Psoas muscle (tissue), 8 donors: ENCODE results near the gene CACNA2D4. TPM values are rescaled to one million over a fixed set of nuclear protein-coding genes. Genes with fewer than 3 reads are reported as not detected.

Source experiments
- ATAC-seq, 4 donors: fragments of 200-7000 bp; cut with Tn5 transposase; one replicate each; pipeline ENCODE4 v1.9.1; 2020; ENCODE audit warnings: moderate library complexity in 3 of 4, mild to moderate bottlenecking in 2 of 4
- DNase-seq, 2 donors: peaks; one replicate each; pipeline ENCODE4 v3.0.0-alpha.2; 2020
- H3K27ac ChIP-seq: fragments of 200-600 bp; one replicate; pipeline ENCODE4 v1.8.0; 2022
- H3K27me3 ChIP-seq, 3 donors: fragments of 200-600 bp in 1 of 3; one replicate each; pipeline versions ENCODE4 v1.6.1 to v1.8.0; 2013 to 2022; ENCODE audit warnings: low read length in 2 of 3, mild to moderate bottlenecking in 2 of 3, moderate library complexity in 1 of 3; ENCODE audit not compliant: insufficient read depth in 3 of 3
- H3K36me3 ChIP-seq, 2 donors: fragments of 200-600 bp in 1 of 2; one replicate each; pipeline versions ENCODE4 v1.6.1 to v1.8.0; 2013 to 2022; ENCODE audit warnings: low read depth in 1 of 2, mild to moderate bottlenecking in 1 of 2, moderate library complexity in 1 of 2; ENCODE audit not compliant: insufficient read depth in 1 of 2
- H3K4me1 ChIP-seq: fragments of 200-600 bp; one replicate; pipeline ENCODE4 v1.8.0; 2022
- H3K4me3 ChIP-seq: fragments of 200-600 bp; one replicate; pipeline ENCODE4 v1.8.0; 2022; ENCODE audit warnings: mild to moderate bottlenecking
- H3K9me3 ChIP-seq: fragments of 200-600 bp; one replicate; pipeline ENCODE4 v1.8.0; 2022
- WGBS, 3 donors: extraction: QIAGEN DNeasy Blood & Tissue Kit; methylation state at CpG; one replicate each; pipeline versions ENCODE4 v1.1.6 to v1.1.7; 2013; 5-methylcytosine and 5-hydroxymethylcytosine counted together
- intact Hi-C, 2 donors: fragments of 100-400 bp; cut with DNase I; formaldehyde crosslinking; loops; one replicate each; pipeline versions ENCODE4 v1.11.0 to v1.14.2; 2022
- polyA plus RNA-seq, 3 donors: library from polyadenylated mRNA; stranded (reverse); fragments of 200-250 nt; gene quantifications; one replicate each; pipeline ENCODE4 v1.2.3, GENCODE V29; 2013
- total RNA-seq, 4 donors: library from RNA; stranded (reverse); fragmentation: NEBNext Ultra II Directional in 2 of 4; extraction: Animal tissue kit (Norgen Biotek cat#: 25700) in 2 of 4; gene quantifications; one replicate each; pipeline versions ENCODE4 v1.2.1 to v1.2.4, GENCODE V29; 2021 to 2023
- TF ChIP-seq, protein P1 (sequence below): fragments of 200-600 bp; IDR thresholded peaks from one replicate; pipeline ENCODE4 v1.8.0; 2022; ENCODE audit warnings: antibody characterized with exemption
- donor health status: healthy with polysubstance abuse.
- donor health status: DM: no; HTN: no; CAD: no; lungs with moderate emphysema.
- donor health status: Bipolar disorder and iron deficiency.
- donor health status: healthy.
- donor health status: DM: yes; HTN: yes; CAD: no.
- donor health status: DM: no; HTN: no; CAD: no.
- donor health status: DM: no; HTN: no; CAD: no.
- donor health status: DM: yes; HTN: yes; CAD: no.

The CACNA2D4 gene
- total and polyA plus RNA-seq, 7 donors = 0.74 to 1.8 (median 0.93) TPM

DNA sequence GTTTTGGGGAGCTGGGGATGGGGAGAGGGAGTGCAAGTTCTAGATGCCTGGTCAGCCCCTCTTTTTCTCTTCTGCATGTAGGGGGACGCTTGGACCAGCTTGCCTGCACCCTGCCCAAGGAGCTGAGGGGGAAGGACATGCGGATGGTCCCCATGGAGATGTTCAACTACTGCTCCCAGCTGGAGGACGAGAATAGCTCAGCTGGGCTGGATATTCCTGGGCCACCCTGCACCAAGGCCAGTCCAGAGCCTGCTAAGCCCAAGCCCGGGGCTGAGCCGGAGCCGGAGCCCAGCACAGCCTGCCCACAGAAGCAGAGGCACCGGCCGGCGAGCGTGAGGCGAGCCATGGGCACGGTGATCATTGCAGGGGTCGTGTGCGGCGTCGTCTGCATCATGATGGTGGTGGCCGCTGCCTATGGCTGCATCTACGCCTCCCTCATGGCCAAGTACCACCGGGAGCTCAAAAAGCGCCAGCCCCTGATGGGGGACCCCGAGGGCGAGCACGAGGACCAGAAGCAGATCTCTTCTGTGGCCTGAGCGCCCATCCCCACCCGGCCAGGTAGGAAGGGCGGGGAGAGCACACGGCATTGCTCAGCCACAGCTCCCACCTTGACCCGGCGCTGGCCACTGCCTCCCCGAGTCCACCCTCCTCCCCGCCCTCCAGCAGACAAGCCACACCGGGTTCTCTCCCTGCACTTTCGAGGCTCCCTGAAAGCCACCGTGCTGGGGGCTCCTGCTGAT, 84.1 kb downstream of the CACNA2D4 start:
- Histone ChIP-seq H3K4me3 (no peak overlapping the region), H3K36me3 (no peaks in the 10 kb centered on the region), H3K27ac (no peak overlapping the region), H3K27me3 (peaks cover 0 to 9% (median 4%) of the 10 kb centered on the region in 3 donors), H3K9me3 (no peaks in the 10 kb centered on the region), H3K4me1 (no peaks in the 10 kb centered on the region)
- DNase-seq (peak in 1 of 2 donors; percentile 33), ATAC-seq (no peak)
- intact Hi-C loops = no loop called here
- 80 to 84% (median 83%) methylated on average over 34 of the region's 34 CpGs for WGBS, 3 donors
- TF ChIP-seq, protein P1, sequence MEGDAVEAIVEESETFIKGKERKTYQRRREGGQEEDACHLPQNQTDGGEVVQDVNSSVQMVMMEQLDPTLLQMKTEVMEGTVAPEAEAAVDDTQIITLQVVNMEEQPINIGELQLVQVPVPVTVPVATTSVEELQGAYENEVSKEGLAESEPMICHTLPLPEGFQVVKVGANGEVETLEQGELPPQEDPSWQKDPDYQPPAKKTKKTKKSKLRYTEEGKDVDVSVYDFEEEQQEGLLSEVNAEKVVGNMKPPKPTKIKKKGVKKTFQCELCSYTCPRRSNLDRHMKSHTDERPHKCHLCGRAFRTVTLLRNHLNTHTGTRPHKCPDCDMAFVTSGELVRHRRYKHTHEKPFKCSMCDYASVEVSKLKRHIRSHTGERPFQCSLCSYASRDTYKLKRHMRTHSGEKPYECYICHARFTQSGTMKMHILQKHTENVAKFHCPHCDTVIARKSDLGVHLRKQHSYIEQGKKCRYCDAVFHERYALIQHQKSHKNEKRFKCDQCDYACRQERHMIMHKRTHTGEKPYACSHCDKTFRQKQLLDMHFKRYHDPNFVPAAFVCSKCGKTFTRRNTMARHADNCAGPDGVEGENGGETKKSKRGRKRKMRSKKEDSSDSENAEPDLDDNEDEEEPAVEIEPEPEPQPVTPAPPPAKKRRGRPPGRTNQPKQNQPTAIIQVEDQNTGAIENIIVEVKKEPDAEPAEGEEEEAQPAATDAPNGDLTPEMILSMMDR = no peak

DNA sequence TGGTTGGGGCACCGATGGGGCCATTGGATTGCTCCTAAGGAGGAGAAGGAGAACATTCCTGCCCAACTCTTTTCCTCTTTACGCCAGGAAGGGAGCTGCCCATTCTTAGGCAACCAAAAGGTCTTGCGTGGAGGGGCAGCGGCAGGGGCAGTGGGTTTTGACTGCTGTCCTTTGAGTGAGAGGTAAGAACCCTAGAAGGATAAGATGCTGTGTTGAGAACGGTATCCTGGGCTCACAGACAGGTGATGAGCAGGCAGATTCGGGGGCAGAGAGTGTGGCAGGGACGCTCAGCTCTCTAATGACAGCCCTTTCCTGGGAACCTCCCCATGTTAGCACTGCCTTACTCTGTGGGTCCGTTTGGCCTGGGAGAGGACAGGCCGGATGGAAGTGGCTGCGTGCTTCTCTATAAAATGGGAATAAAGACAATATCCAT, 84.8 kb downstream of the CACNA2D4 start:
- WGBS, 3 donors = 78 to 85% (median 82%) methylated on average over 10 of the region's 10 CpGs

DNA sequence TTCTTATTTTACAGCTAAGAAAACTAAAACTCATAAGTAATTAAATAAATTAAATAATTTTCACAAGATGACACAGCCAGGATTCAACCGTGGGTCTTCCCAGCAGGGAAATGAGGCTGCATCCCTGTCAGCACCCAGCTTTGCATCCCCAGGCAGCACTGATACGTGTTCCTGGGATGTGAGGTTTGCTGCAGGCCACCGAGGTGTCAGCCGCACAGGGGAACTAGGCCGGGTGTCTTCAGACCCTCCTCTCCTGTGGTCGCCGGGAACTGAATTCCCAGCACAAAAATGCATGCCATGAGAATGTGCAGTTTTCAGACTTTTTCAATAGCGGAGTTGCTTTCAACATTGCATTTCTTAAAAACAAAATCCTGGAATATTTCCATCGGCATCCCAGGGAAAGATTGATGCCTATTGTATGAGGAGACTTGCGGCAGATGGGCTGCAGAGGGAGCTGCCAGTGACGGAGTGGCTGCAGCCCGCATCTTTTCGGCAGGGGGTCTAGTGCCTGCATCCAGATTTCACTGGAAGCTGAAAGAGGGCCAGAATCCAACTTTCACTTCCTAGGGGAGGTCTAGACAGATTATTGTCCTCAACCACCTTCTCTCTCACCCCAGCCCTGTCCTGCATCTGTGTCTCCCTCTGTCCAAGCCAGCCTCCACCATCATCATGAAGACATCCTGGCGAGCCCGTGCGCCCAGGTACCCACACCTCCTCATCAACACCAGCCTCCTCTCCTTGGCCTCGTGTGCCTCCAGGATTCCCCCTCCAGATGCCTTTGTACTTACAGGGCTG, 85.5 kb downstream of the CACNA2D4 start:
- Histone ChIP-seq H3K27ac (no peak overlapping the region), H3K9me3 (no peaks in the 10 kb centered on the region), H3K4me3 (no peak overlapping the region), H3K36me3 (no peaks in the 10 kb centered on the region), H3K4me1 (no peaks in the 10 kb centered on the region), H3K27me3 (peaks cover 0 to 17% (median 1%) of the 10 kb centered on the region in 3 donors)
- intact Hi-C loops = no loop called here
- WGBS, 3 donors = 72 to 74% (median 74%) methylated on average over 17 of the region's 17 CpGs
- DNase-seq = peak in 1 of 2 donors; percentile 39
- TF ChIP-seq, protein P1 = no peak
- ATAC-seq = no peak

More for the DNA sequence above, 84.8 kb downstream of the CACNA2D4 start:
- Histone ChIP-seq H3K4me1 (no peaks in the 10 kb centered on the region), H3K36me3 (no peaks in the 10 kb centered on the region), H3K9me3 (no peaks in the 10 kb centered on the region), H3K4me3 (no peak overlapping the region), H3K27me3 (peaks cover 0 to 15% (median 1%) of the 10 kb centered on the region in 3 donors), H3K27ac (no peak overlapping the region)
- DNase-seq = no peak
- no peak for ATAC-seq
- TF ChIP-seq, protein P1 = no peak
- intact Hi-C loops = no loop called here

DNA sequence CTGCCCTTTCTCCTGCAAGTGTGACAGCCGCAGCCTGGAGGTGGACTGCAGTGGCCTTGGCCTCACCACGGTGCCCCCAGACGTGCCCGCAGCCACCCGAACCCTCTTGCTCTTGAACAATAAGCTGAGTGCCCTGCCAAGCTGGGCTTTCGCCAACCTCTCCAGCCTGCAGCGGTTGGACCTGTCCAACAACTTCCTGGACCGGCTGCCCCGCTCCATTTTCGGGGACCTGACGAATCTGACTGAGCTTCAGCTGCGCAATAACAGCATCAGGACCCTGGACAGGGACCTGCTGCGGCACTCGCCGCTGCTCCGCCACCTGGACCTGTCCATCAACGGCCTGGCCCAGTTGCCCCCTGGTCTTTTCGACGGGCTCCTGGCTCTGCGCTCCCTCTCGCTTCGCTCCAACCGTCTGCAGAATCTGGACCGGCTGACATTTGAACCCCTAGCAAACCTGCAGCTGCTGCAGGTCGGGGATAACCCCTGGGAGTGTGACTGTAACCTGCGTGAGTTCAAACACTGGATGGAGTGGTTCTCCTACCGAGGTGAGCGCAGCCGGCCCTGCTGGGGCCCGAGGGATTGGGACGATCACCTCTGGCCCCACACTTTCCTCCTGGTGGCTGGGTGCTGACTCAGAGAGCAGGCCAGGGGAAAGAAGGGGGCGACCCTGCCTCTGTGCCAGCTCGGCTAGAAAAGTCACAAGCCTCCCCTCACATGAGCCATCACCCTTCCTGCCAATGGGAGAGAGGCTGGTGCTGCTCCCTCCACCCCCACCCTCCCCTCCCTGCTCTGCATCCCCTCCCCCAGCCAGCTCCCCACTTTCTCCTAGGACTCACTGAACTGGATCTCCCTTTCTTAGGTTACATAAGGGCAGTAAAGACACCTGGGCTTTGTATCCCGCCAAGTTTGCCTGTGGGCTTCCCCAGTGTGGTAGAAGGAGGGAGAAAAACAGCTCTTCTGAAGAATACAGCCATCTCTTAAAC, 87.2 kb downstream of the CACNA2D4 start:
- TF ChIP-seq, protein P1 = no peak
- H3K27me3 ChIP-seq = peaks cover 0 to 24% (median 2%) of the 10 kb centered on the region in 3 donors
- no peaks in the 10 kb centered on the region for H3K9me3 ChIP-seq
- DNase-seq (peak; percentile 71 to 90), ATAC-seq (peak; percentile 92 to 98 (median 96))
- no peak overlapping the region for H3K27ac ChIP-seq
- intact Hi-C loops = no loop called here
- H3K4me1 ChIP-seq = no peaks in the 10 kb centered on the region
- no peaks in the 10 kb centered on the region for H3K36me3 ChIP-seq
- WGBS, 3 donors = 4 to 6% (median 5%) methylated on average over 32 to 34 of the region's 34 CpGs
- H3K4me3 ChIP-seq = no peak overlapping the region
